Prostate gland (tissue), 2 donors: ENCODE measurements around the gene LIPC. TPM values are rescaled to one million over a fixed set of nuclear protein-coding genes. Genes with fewer than 3 reads are reported as not detected.

Experiments
- DNase-seq: peaks from one replicate; pipeline ENCODE4 v3.0.0-alpha.2; 2019; ENCODE audit warnings: low spot score
- H3K27ac ChIP-seq, 2 donors: fragments of 200-600 bp; sonication (generic); 2 replicates each; pipeline ENCODE4 v1.5.1; 2017 to 2019
- H3K27me3 ChIP-seq: fragments of 200-600 bp; sonication (generic); replicated peaks from 2 replicates; pipeline ENCODE4 v1.5.1; 2019; ENCODE audit not compliant: insufficient read depth
- H3K36me3 ChIP-seq, 2 donors: fragments of 200-600 bp; sonication (generic); 1 replicate in 1 of 2; 2 replicates in 1 of 2; pipeline versions ENCODE4 v1.5.1 to v1.8.1; 2017 to 2019
- H3K4me1 ChIP-seq: fragments of 200-600 bp; sonication (generic); replicated peaks from 2 replicates; pipeline ENCODE4 v1.5.1; 2019
- H3K4me3 ChIP-seq, 2 donors: fragments of 200-600 bp; sonication (generic); 2 replicates each; pipeline ENCODE4 v1.5.1; 2017 to 2019
- H3K9me3 ChIP-seq: fragments of 200-600 bp; sonication (generic); 2 replicates; pipeline ENCODE4 v1.5.1; 2017
- CTCF ChIP-seq, 4 experiments: fragments of 200-600 bp in 2 of 4; fragments of 450-650 bp in 2 of 4; sonication (generic) in 2 of 4; IDR thresholded peaks; 1 replicate in 3 of 4; 2 replicates in 1 of 4; pipeline ENCODE4 v1.5.1; 2016 to 2019; ENCODE audit warnings: antibody characterized with exemption in 4 of 4, mild to moderate bottlenecking in 2 of 4, moderate library complexity in 2 of 4
- POLR2A ChIP-seq: fragments of 450-650 bp; IDR thresholded peaks from one replicate; pipeline ENCODE4 v1.6.1; 2016; ENCODE audit warnings: antibody characterized with exemption, mild to moderate bottlenecking
- POLR2AphosphoS5 ChIP-seq: sonication (generic); formaldehyde crosslinking; IDR thresholded peaks from one replicate; pipeline ENCODE4 v1.6.1; 2017; ENCODE audit warnings: antibody characterized with exemption
- WGBS: methylation state at CpG from one replicate; pipeline ENCODE4 v1.1.5; 2018; 5-methylcytosine and 5-hydroxymethylcytosine counted together
- intact Hi-C: fragments of 100-400 bp; cut with DNase I; formaldehyde crosslinking; loops from one replicate; pipeline ENCODE4 v1.14.2; 2022
- total RNA-seq, 2 donors: library from RNA; depleted of rRNA; stranded (reverse); fragments of >200 nt; gene quantifications; one replicate each; pipeline ENCODE4 v1.1.0, GENCODE V29; 2016

Gene LIPC
- total RNA-seq, 2 donors from 2014 or later = 0.14 TPM; not detected in 1

GRCh38 chr15:58387130-58387529, 44.7 kb upstream of the LIPC start:
- H3K36me3 ChIP-seq = no peaks in the 10 kb centered on the region
- H3K9me3 ChIP-seq = no peaks in the 10 kb centered on the region
- H3K27me3 ChIP-seq = no peaks in the 10 kb centered on the region
- TF ChIP-seq POLR2A (no peak), POLR2AphosphoS5 (no peak), CTCF (IDR thresholded peaks at IDR 0.05) (no peak)
- no peaks in the 10 kb centered on the region for H3K4me1 ChIP-seq
- H3K4me3 ChIP-seq = no peak overlapping the region
- intact Hi-C loops = no loop called here
- no peak for DNase-seq
- H3K27ac ChIP-seq = no peak overlapping the region
- WGBS = 86% methylated on average over 2 of the region's 2 CpGs

- TF ChIP-seq CTCF (IDR thresholded peaks at IDR 0.05) (no peak), POLR2A (no peak), POLR2AphosphoS5 (no peak)
- Histone ChIP-seq H3K4me3 (no peak overlapping the region), H3K36me3 (no peaks in the 10 kb centered on the region), H3K27ac (no peak overlapping the region), H3K4me1 (peaks cover 5% of the 10 kb centered on the region), H3K9me3 (no peaks in the 10 kb centered on the region), H3K27me3 (no peaks in the 10 kb centered on the region)
- DNase-seq = no peak
- WGBS = 98% methylated on average over 7 of the region's 7 CpGs
- intact Hi-C loops = no loop called here
Observed at GRCh38 chr15:58388211-58388610, 43.6 kb upstream of the LIPC start.

GRCh38 chr15:58390118-58390517, 41.7 kb upstream of the LIPC start:
- no peak for TF ChIP-seq POLR2A
- no peak for TF ChIP-seq CTCF (IDR thresholded peaks at IDR 0.05)
- no peak for TF ChIP-seq POLR2AphosphoS5
- no peaks in the 10 kb centered on the region for H3K36me3 ChIP-seq
- H3K9me3 ChIP-seq = no peaks in the 10 kb centered on the region
- no peak overlapping the region for H3K27ac ChIP-seq
- no peaks in the 10 kb centered on the region for H3K27me3 ChIP-seq
- intact Hi-C loops = no loop called here
- peaks cover 8% of the 10 kb centered on the region for H3K4me1 ChIP-seq
- no peak overlapping the region for H3K4me3 ChIP-seq
- WGBS = 92% methylated on average over 3 of the region's 3 CpGs
- DNase-seq = no peak

GRCh38 chr15:58390655-58391054, 41.1 kb upstream of the LIPC start:
- Histone ChIP-seq H3K27ac (no peak overlapping the region), H3K4me1 (peaks cover 8% of the 10 kb centered on the region), H3K36me3 (no peaks in the 10 kb centered on the region), H3K27me3 (no peaks in the 10 kb centered on the region), H3K4me3 (no peak overlapping the region), H3K9me3 (no peaks in the 10 kb centered on the region)
- WGBS = 76% methylated on average over 5 of the region's 5 CpGs
- DNase-seq = no peak
- TF ChIP-seq POLR2AphosphoS5 (no peak), POLR2A (no peak), CTCF (IDR thresholded peaks at IDR 0.05) (no peak)
- intact Hi-C loops = no loop called here

GRCh38 chr15:58391088-58391487, 40.7 kb upstream of the LIPC start:
- Histone ChIP-seq H3K9me3 (no peaks in the 10 kb centered on the region), H3K4me1 (peaks cover 8% of the 10 kb centered on the region), H3K27ac (peak overlapping the region in 1 of 2 donors; percentile 79), H3K36me3 (no peaks in the 10 kb centered on the region), H3K27me3 (no peaks in the 10 kb centered on the region), H3K4me3 (no peak overlapping the region)
- intact Hi-C loops = no loop called here
- TF ChIP-seq POLR2AphosphoS5 (no peak), CTCF (IDR thresholded peaks at IDR 0.05) (no peak), POLR2A (no peak)
- 94% methylated on average over 6 of the region's 6 CpGs for WGBS
- DNase-seq = no peak
